Osteoblast (primary cell): ENCODE results near the gene SLC2A11. TPM values are rescaled to one million over a fixed set of nuclear protein-coding genes. Genes with fewer than 3 reads are reported as not detected.

ENCODE experiments used
- DNase-seq: peaks from one replicate; pipeline ENCODE4 v3.0.0; 2011; ENCODE audit warnings: low spot score, mixed read lengths; ENCODE audit not compliant: insufficient read length; ENCODE audit errors: missing footprints
- H2AFZ ChIP-seq: 2 replicates; pipeline ENCODE4 v1.6.0; 2011; ENCODE audit warnings: mild to moderate bottlenecking, low read length
- H3K27ac ChIP-seq: 2 replicates; pipeline ENCODE4 v1.5.1; 2011; ENCODE audit warnings: mild to moderate bottlenecking, low read depth, low read length, moderate library complexity
- H3K27me3 ChIP-seq: 2 replicates; pipeline ENCODE4 v1.6.0; 2012; ENCODE audit warnings: mild to moderate bottlenecking, control low read depth, inconsistent platforms, low read length, moderate library complexity; ENCODE audit not compliant: insufficient read depth
- H3K36me3 ChIP-seq: 2 replicates; pipeline ENCODE4 v1.5.1; 2011; ENCODE audit warnings: mild to moderate bottlenecking, low read length, control low read depth, moderate library complexity; ENCODE audit not compliant: insufficient read depth
- H3K4me1 ChIP-seq: 2 replicates; pipeline ENCODE4 v1.5.1; 2011; ENCODE audit warnings: mild to moderate bottlenecking, low read length, control low read depth, moderate library complexity; ENCODE audit not compliant: insufficient read depth
- H3K4me2 ChIP-seq: 2 replicates; pipeline ENCODE4 v1.6.0; 2011; ENCODE audit warnings: mild to moderate bottlenecking, low read length; ENCODE audit not compliant: insufficient read depth
- H3K4me3 ChIP-seq: fragments of 200-600 bp; sonication (generic); 3 replicates; pipeline ENCODE4 v1.5.1; 2012; ENCODE audit warnings: mild to moderate bottlenecking, low read length, inconsistent platforms; ENCODE audit not compliant: insufficient read depth
- H3K79me2 ChIP-seq: 2 replicates; pipeline ENCODE4 v1.6.0; 2012; ENCODE audit warnings: mild to moderate bottlenecking, low read length, control low read depth, inconsistent platforms; ENCODE audit not compliant: insufficient read depth
- H3K9me3 ChIP-seq: 2 replicates; pipeline ENCODE4 v1.5.1; 2011; ENCODE audit warnings: low read depth, low read length, control low read depth
- H4K20me1 ChIP-seq: 2 replicates; pipeline ENCODE4 v1.6.0; 2012; ENCODE audit warnings: mild to moderate bottlenecking, low read length, control low read depth; ENCODE audit not compliant: insufficient read depth
- CTCF ChIP-seq: IDR thresholded peaks from 2 replicates; pipeline ENCODE4 v1.5.1; 2011; ENCODE audit warnings: mild to moderate bottlenecking, low read depth, low read length, moderate library complexity; ENCODE audit errors: extremely low read depth
- total RNA-seq: library from RNA; depleted of rRNA; stranded (reverse); fragments of >200 nt; gene quantifications from 2 replicates; pipeline ENCODE4 v1.2.3, GENCODE V29; 2012

Gene SLC2A11
- total RNA-seq, 1 donor, result 14.1 TPM

GRCh38 chr22:23822101-23822671 is 35.5 kb upstream of the SLC2A11 start:
- Histone ChIP-seq H3K79me2 (peaks cover 4% of the 10 kb centered on the region), H3K27me3 (no peaks in the 10 kb centered on the region), H3K4me2 (no peak overlapping the region), H3K9me3 (no peaks in the 10 kb centered on the region), H2AFZ (no peak overlapping the region), H3K27ac (peak overlapping the region; percentile 90), H3K36me3 (peaks cover 56% of the 10 kb centered on the region), H4K20me1 (peaks cover 4% of the 10 kb centered on the region), H3K4me1 (peaks cover 36% of the 10 kb centered on the region), H3K4me3 (no peak overlapping the region)
- DNase-seq, result no peak
- no peak for TF ChIP-seq CTCF

GRCh38 chr22:23823331-23823791 is 34.3 kb upstream of the SLC2A11 start:
- Histone ChIP-seq H3K27me3 (no peaks in the 10 kb centered on the region), H3K4me1 (peaks cover 37% of the 10 kb centered on the region), H3K36me3 (peaks cover 54% of the 10 kb centered on the region), H4K20me1 (peaks cover 3% of the 10 kb centered on the region), H3K27ac (peak overlapping the region; percentile 90), H3K4me3 (no peak overlapping the region), H3K4me2 (no peak overlapping the region), H3K79me2 (peaks cover 5% of the 10 kb centered on the region), H3K9me3 (no peaks in the 10 kb centered on the region), H2AFZ (no peak overlapping the region)
- no peak for TF ChIP-seq CTCF
- no peak for DNase-seq

GRCh38 chr22:23824476-23825245 is 33.0 kb upstream of the SLC2A11 start:
- H3K4me1 ChIP-seq, result peaks cover 39% of the 10 kb centered on the region
- DNase-seq, result no peak

More at GRCh38 chr22:23824476-23825245, 33.0 kb upstream of the SLC2A11 start:
- TF ChIP-seq CTCF, result no peak
- Histone ChIP-seq H3K36me3 (peaks cover 57% of the 10 kb centered on the region), H3K27ac (peak overlapping the region; percentile 90), H3K4me2 (no peak overlapping the region), H2AFZ (no peak overlapping the region), H3K9me3 (no peaks in the 10 kb centered on the region), H3K4me3 (no peak overlapping the region), H3K79me2 (peaks cover 9% of the 10 kb centered on the region), H3K27me3 (no peaks in the 10 kb centered on the region), H4K20me1 (peaks cover 5% of the 10 kb centered on the region)
